Right renal cortex interstitium (tissue), 3 donors: ENCODE data around the gene GPSM1. TPM values are rescaled to one million over a fixed set of nuclear protein-coding genes. Genes with fewer than 3 reads are reported as not detected.
"Not testable (repeated sequence)": the region's sequence is repeated elsewhere in the genome, so short reads cannot be mapped to it uniquely, and the experiment has no call there.

Experiments
- DNase-seq, 3 donors: peaks; one replicate each; pipeline ENCODE4 v3.0.0-alpha.2; 2013; ENCODE audit warnings: low read depth in 3 of 3, low spot score in 2 of 3
- polyA plus RNA-seq, 3 donors: library from polyadenylated mRNA; unstranded; fragments of 120-200 nt; gene quantifications; one replicate each; pipeline ENCODE4 v1.2.1, GENCODE V29; 2013; ENCODE audit not compliant: insufficient read length in 3 of 3

The GPSM1 gene
- polyA plus RNA-seq, 3 donors: 22.2 to 22.9 (median 22.7) TPM

- DNase-seq: no peak
Measured at GRCh38 chr9:136404801-136405136, 77.4 kb downstream of the GPSM1 start.

GRCh38 chr9:136405481-136405880 is 78.1 kb downstream of the GPSM1 start:
- no peak for DNase-seq

- not testable (repeated sequence) for DNase-seq
Measured at GRCh38 chr9:136405904-136406303, 78.6 kb downstream of the GPSM1 start.

GRCh38 chr9:136407061-136407460 is 79.7 kb downstream of the GPSM1 start:
- DNase-seq: not testable (repeated sequence)

- DNase-seq: no peak
Measured at GRCh38 chr9:136407911-136408310, 80.6 kb downstream of the GPSM1 start.

Other genes starting within 250 kb of the GPSM1 start
- 1 to 10 TPM; 7.1 to 7.8 (median 7.2) TPM for gene NACC2, start 232.2 kb upstream of the GPSM1 start, polyA plus RNA-seq
- 10 to 100 TPM; 15.5 to 17.5 (median 16.3) TPM for gene TMEM250, start 208.7 kb upstream of the GPSM1 start, polyA plus RNA-seq
- not detected for gene LHX3, start 122.4 kb upstream of the GPSM1 start, polyA plus RNA-seq
- 10 to 100 TPM; 13.9 to 18.8 (median 14.2) TPM for gene QSOX2, start 81.7 kb upstream of the GPSM1 start, polyA plus RNA-seq
- gene CCDC187, start 23.4 kb upstream of the GPSM1 start, polyA plus RNA-seq: 1 to 10 TPM; 1.3 to 1.7 (median 1.4) TPM
- 10 to 100 TPM in 1 of 3 donors, 1 to 10 TPM in 2; 3.2 to 16.1 (median 4.8) TPM for gene DNLZ, start 36.2 kb downstream of the GPSM1 start, polyA plus RNA-seq
- gene CARD9, start 46.1 kb downstream of the GPSM1 start, polyA plus RNA-seq: 1 to 10 TPM; 1.5 to 1.7 (median 1.7) TPM
- 10 to 100 TPM in 1 of 3 donors, 1 to 10 TPM in 2; 9.5 to 12.1 (median 9.7) TPM for gene SNAPC4, start 72.6 kb downstream of the GPSM1 start, polyA plus RNA-seq
- 10 to 100 TPM; 37.6 to 46.7 (median 40.7) TPM for gene ENTR1, start 83.1 kb downstream of the GPSM1 start, polyA plus RNA-seq
- gene PMPCA, start 83.1 kb downstream of the GPSM1 start, polyA plus RNA-seq: 10 to 100 TPM; 66.9 to 70.7 (median 69.3) TPM
- 10 to 100 TPM in 2 of 3 donors, 1 to 10 TPM in 1; 9.7 to 11.0 (median 10.7) TPM for gene INPP5E, start 112.3 kb downstream of the GPSM1 start, polyA plus RNA-seq
- gene SEC16A, start 155.5 kb downstream of the GPSM1 start, polyA plus RNA-seq: 10 to 100 TPM; 48.7 to 58.0 (median 56.8) TPM
- gene NOTCH1, start 218.5 kb downstream of the GPSM1 start, polyA plus RNA-seq: 10 to 100 TPM; 21.0 to 24.5 (median 22.3) TPM